Measurements from ENCODE around the gene EFCAB13. TPM values are rescaled to one million over a fixed set of nuclear protein-coding genes. Genes with fewer than 3 reads are reported as not detected.
A peak's percentile ranks its signal among the peaks of the same experiment; 100 is the strongest.

EFCAB13 gene
- total and polyA plus RNA-seq, 4 donors: 1.4 to 34.2 (median 17.2) TPM

- intact Hi-C loops (cut with DNase I): loop anchor here (2.0 to 5.0 kb wide), 3 partner anchors 63 to 87 kb away; partner anchors contain the start of gene ITGB3 (in 1 of the 2)
- Histone ChIP-seq H3K4me3 (ENCODE audit: low read length in 2 of 2) (no peak overlapping the region), H3K27me3 (ENCODE audit: control insufficient read depth in 1 of 2, insufficient read depth in 2 of 2, low read length in 1 of 2) (no peaks in the 10 kb centered on the region), H3K9me3 (ENCODE audit: control insufficient read depth, low read length) (no peaks in the 10 kb centered on the region), H3K4me1 (ENCODE audit: control insufficient read depth in 1 of 2, insufficient read depth in 2 of 2, low read length in 2 of 2) (peaks cover 0 to 6% of the 10 kb centered on the region in 2 donors), H3K27ac (ENCODE audit: low read depth in 1 of 2, low read length in 2 of 2) (peak overlapping the region; percentile 60 to 91), H3K36me3 (ENCODE audit: control insufficient read depth in 1 of 2, insufficient read depth in 2 of 2, low read length in 1 of 2) (peaks cover 0 to 14% of the 10 kb centered on the region in 2 donors)
- 3 to 5% methylated on average over 7 of the region's 7 CpGs for WGBS, 2 donors
- DNase-seq (no peak), ATAC-seq (ENCODE audit: low FRiP score) (peak; percentile 86)
Observed at GRCh38 chr17:47315451-47316266, 8.1 kb upstream of the EFCAB13 start.

- 6 to 13% methylated on average over 3 of the region's 3 CpGs for WGBS, 2 donors
- Histone ChIP-seq H3K27ac (ENCODE audit: low read depth in 1 of 2, low read length in 2 of 2) (peak overlapping the region; percentile 43 to 64), H3K36me3 (ENCODE audit: control insufficient read depth in 1 of 2, insufficient read depth in 2 of 2, low read length in 1 of 2) (peaks cover 0 to 9% of the 10 kb centered on the region in 2 donors), H3K27me3 (ENCODE audit: control insufficient read depth in 1 of 2, insufficient read depth in 2 of 2, low read length in 1 of 2) (no peaks in the 10 kb centered on the region), H3K4me1 (ENCODE audit: control insufficient read depth in 1 of 2, insufficient read depth in 2 of 2, low read length in 2 of 2) (peaks cover 0 to 6% of the 10 kb centered on the region in 2 donors), H3K9me3 (ENCODE audit: control insufficient read depth, low read length) (no peaks in the 10 kb centered on the region), H3K4me3 (ENCODE audit: low read length in 2 of 2) (no peak overlapping the region)
- intact Hi-C loops (cut with DNase I): loop anchor here (2.0 to 5.0 kb wide), 3 partner anchors 64 to 88 kb away; partner anchors contain the start of gene ITGB3 (in 1 of the 2)
- ATAC-seq (ENCODE audit: low FRiP score) (peak; percentile 84), DNase-seq (no peak)
Observed at GRCh38 chr17:47316311-47316710, 7.4 kb upstream of the EFCAB13 start.

GRCh38 chr17:47317119-47317518 lies 6.6 kb upstream of the EFCAB13 start:
- Histone ChIP-seq H3K36me3 (ENCODE audit: control insufficient read depth in 1 of 2, insufficient read depth in 2 of 2, low read length in 1 of 2) (peaks cover 0 to 4% of the 10 kb centered on the region in 2 donors), H3K4me1 (ENCODE audit: control insufficient read depth in 1 of 2, insufficient read depth in 2 of 2, low read length in 2 of 2) (peaks cover 0 to 6% of the 10 kb centered on the region in 2 donors), H3K4me3 (ENCODE audit: low read length in 2 of 2) (no peak overlapping the region), H3K27me3 (ENCODE audit: control insufficient read depth in 1 of 2, insufficient read depth in 2 of 2, low read length in 1 of 2) (no peaks in the 10 kb centered on the region), H3K9me3 (ENCODE audit: control insufficient read depth, low read length) (no peaks in the 10 kb centered on the region), H3K27ac (ENCODE audit: low read depth in 1 of 2, low read length in 2 of 2) (peak overlapping the region in 1 of 2 donors; percentile 12)
- 41 to 43% methylated on average over 2 of the region's 2 CpGs for WGBS, 2 donors
- intact Hi-C loops (cut with DNase I): loop anchor here (2.0 to 5.0 kb wide), 3 partner anchors 65 to 88 kb away; partner anchors contain the start of gene ITGB3 (in 1 of the 2)
- no peak for DNase-seq
- ATAC-seq (ENCODE audit: low FRiP score): peak; percentile 74

GRCh38 chr17:47318197-47318918 lies 5.4 kb upstream of the EFCAB13 start:
- Histone ChIP-seq H3K4me3 (ENCODE audit: low read length in 2 of 2) (no peak overlapping the region), H3K27ac (ENCODE audit: low read depth in 1 of 2, low read length in 2 of 2) (no peak overlapping the region), H3K36me3 (ENCODE audit: control insufficient read depth in 1 of 2, insufficient read depth in 2 of 2, low read length in 1 of 2) (peaks cover 0 to 4% of the 10 kb centered on the region in 2 donors), H3K9me3 (ENCODE audit: control insufficient read depth, low read length) (no peaks in the 10 kb centered on the region), H3K27me3 (ENCODE audit: control insufficient read depth in 1 of 2, insufficient read depth in 2 of 2, low read length in 1 of 2) (no peaks in the 10 kb centered on the region), H3K4me1 (ENCODE audit: control insufficient read depth in 1 of 2, insufficient read depth in 2 of 2, low read length in 2 of 2) (peaks cover 0 to 6% of the 10 kb centered on the region in 2 donors)
- no peak for DNase-seq
- intact Hi-C loops (cut with DNase I): loop anchor here (5.0 kb wide), 2 partner anchors 66 to 76 kb away; partner anchors contain the start of gene ITGB3 (in 1 of the 2)
- 73 to 77% methylated on average over 3 of the region's 3 CpGs for WGBS, 2 donors
- no peak for ATAC-seq (ENCODE audit: low FRiP score)

- WGBS, 2 donors: 78 to 86% methylated on average over 5 of the region's 5 CpGs
- ATAC-seq (ENCODE audit: low FRiP score): no peak
- H3K9me3 ChIP-seq (ENCODE audit: control insufficient read depth, low read length): no peaks in the 10 kb centered on the region
- no peaks in the 10 kb centered on the region for H3K4me1 ChIP-seq (ENCODE audit: control insufficient read depth in 1 of 2, insufficient read depth in 2 of 2, low read length in 2 of 2)
- H3K27ac ChIP-seq (ENCODE audit: low read depth in 1 of 2, low read length in 2 of 2): no peak overlapping the region
- DNase-seq: no peak
- H3K27me3 ChIP-seq (ENCODE audit: control insufficient read depth in 1 of 2, insufficient read depth in 2 of 2, low read length in 1 of 2): no peaks in the 10 kb centered on the region
- no peak overlapping the region for H3K4me3 ChIP-seq (ENCODE audit: low read length in 2 of 2)
- intact Hi-C loops (cut with DNase I): loop anchor here (5.0 to 10.0 kb wide), 2 partner anchors 94 to 294 kb away; no protein-coding TSS in a partner anchor
- peaks cover 0 to 4% of the 10 kb centered on the region in 2 donors for H3K36me3 ChIP-seq (ENCODE audit: control insufficient read depth in 1 of 2, insufficient read depth in 2 of 2, low read length in 1 of 2)
Observed at GRCh38 chr17:47320879-47321502, 2.8 kb upstream of the EFCAB13 start.

- 15 to 16% methylated on average over 28 of the region's 28 CpGs for WGBS, 2 donors
- intact Hi-C loops (cut with DNase I): loop anchor here (5.0 to 10.0 kb wide), 2 partner anchors 97 to 290 kb away; no protein-coding TSS in a partner anchor
- peak overlapping the region; percentile 38 to 57 for H3K27ac ChIP-seq (ENCODE audit: low read depth in 1 of 2, low read length in 2 of 2)
- H3K36me3 ChIP-seq (ENCODE audit: control insufficient read depth in 1 of 2, insufficient read depth in 2 of 2, low read length in 1 of 2): no peaks in the 10 kb centered on the region
- H3K4me1 ChIP-seq (ENCODE audit: control insufficient read depth in 1 of 2, insufficient read depth in 2 of 2, low read length in 2 of 2): no peaks in the 10 kb centered on the region
- H3K9me3 ChIP-seq (ENCODE audit: control insufficient read depth, low read length): no peaks in the 10 kb centered on the region
- ATAC-seq (ENCODE audit: low FRiP score) (peak; percentile 75), DNase-seq (peak; percentile 82 to 85)
- peak overlapping the region; percentile 46 to 58 for H3K4me3 ChIP-seq (ENCODE audit: low read length in 2 of 2)
- no peaks in the 10 kb centered on the region for H3K27me3 ChIP-seq (ENCODE audit: control insufficient read depth in 1 of 2, insufficient read depth in 2 of 2, low read length in 1 of 2)
Observed at GRCh38 chr17:47324224-47325020, 667 bp downstream of the EFCAB13 start.

- Histone ChIP-seq H3K36me3 (ENCODE audit: control insufficient read depth in 1 of 2, insufficient read depth in 2 of 2, low read length in 1 of 2) (no peaks in the 10 kb centered on the region), H3K27ac (ENCODE audit: low read depth in 1 of 2, low read length in 2 of 2) (no peak overlapping the region), H3K4me1 (ENCODE audit: control insufficient read depth in 1 of 2, insufficient read depth in 2 of 2, low read length in 2 of 2) (no peaks in the 10 kb centered on the region), H3K4me3 (ENCODE audit: low read length in 2 of 2) (no peak overlapping the region), H3K27me3 (ENCODE audit: control insufficient read depth in 1 of 2, insufficient read depth in 2 of 2, low read length in 1 of 2) (no peaks in the 10 kb centered on the region), H3K9me3 (ENCODE audit: control insufficient read depth, low read length) (no peaks in the 10 kb centered on the region)
- WGBS, 2 donors: 95 to 98% methylated on average over 1 of the region's 1 CpG
- intact Hi-C loops (cut with DNase I): loop anchor here in 1 of 2 donors (10.0 kb wide), 1 partner anchor 290 kb away; no protein-coding TSS in a partner anchor
- ATAC-seq (ENCODE audit: low FRiP score) (no peak), DNase-seq (no peak)
Observed at GRCh38 chr17:47325176-47325575, 1.4 kb downstream of the EFCAB13 start.
